ENCODE results near the gene LLGL1. TPM values are rescaled to one million over a fixed set of nuclear protein-coding genes. Genes with fewer than 3 reads are reported as not detected.
A peak's percentile ranks its signal among the peaks of the same experiment; 100 is the strongest.

LLGL1 gene
- total and polyA plus RNA-seq, 8 donors: 3.4 to 8.4 (median 5.0) TPM

- TF ChIP-seq CTCF (IDR thresholded peaks at IDR 0.05): no peak
- FAIRE-seq (no peak), DNase-seq (no peak), ATAC-seq (no peak)
- H3K27ac ChIP-seq: peak overlapping the region in 2 of 4 donors; percentile 94 to 98
- H3K36me3 ChIP-seq: no peaks in the 10 kb centered on the region
- 7 to 22% methylated on average over 1 of the region's 1 CpG for WGBS, 2 donors
- intact Hi-C loops (cut with DNase I): no loop called here
- H3K4me3 ChIP-seq: peak overlapping the region in 3 of 4 donors; percentile 84 to 93 (median 92)
- H3K9me3 ChIP-seq: no peaks in the 10 kb centered on the region
- H3K27me3 ChIP-seq: no peaks in the 10 kb centered on the region
- peaks cover 31 to 64% (median 46%) of the 10 kb centered on the region in 3 donors for H3K4me1 ChIP-seq
Measured at GRCh38 chr17:18186627-18186982, 38.8 kb upstream of the LLGL1 start.

DNA sequence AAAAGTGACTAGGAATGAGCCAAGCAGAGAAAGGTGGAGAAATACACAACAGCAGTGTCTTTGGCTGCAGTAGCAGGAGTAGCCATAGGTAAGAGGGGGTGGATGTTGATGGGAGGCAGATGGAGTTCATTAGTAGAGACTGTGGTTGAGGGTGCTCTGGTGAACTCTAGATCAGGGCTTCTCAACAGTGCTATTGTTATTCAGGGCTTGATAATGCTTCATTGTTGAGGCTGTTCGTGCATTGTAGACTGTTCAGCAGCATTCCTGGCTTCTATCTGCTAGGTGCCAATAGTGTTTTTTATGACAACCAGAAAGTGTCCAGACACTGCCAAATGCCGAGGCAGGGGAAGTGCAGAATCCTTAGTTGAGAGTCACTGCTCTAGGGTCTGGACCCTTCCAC, 38.2 kb upstream of the LLGL1 start:
- ATAC-seq (no peak), FAIRE-seq (no peak), DNase-seq (no peak)
- intact Hi-C loops (cut with DNase I): no loop called here
- H3K36me3 ChIP-seq: no peaks in the 10 kb centered on the region
- H3K27me3 ChIP-seq: no peaks in the 10 kb centered on the region
- H3K4me1 ChIP-seq: peaks cover 36 to 62% (median 47%) of the 10 kb centered on the region in 3 donors
- H3K4me3 ChIP-seq: peak overlapping the region in 3 of 4 donors; percentile 84 to 93 (median 92)
- WGBS, 2 donors: 0 to 3% methylated on average over 2 of the region's 2 CpGs
- no peak for TF ChIP-seq CTCF (IDR thresholded peaks at IDR 0.05)
- H3K9me3 ChIP-seq: no peaks in the 10 kb centered on the region
- peak overlapping the region in 2 of 4 donors; percentile 94 to 98 for H3K27ac ChIP-seq

- intact Hi-C loops (cut with DNase I): no loop called here
- H3K36me3 ChIP-seq: no peaks in the 10 kb centered on the region
- 12 to 22% methylated on average over 9 of the region's 9 CpGs for WGBS, 2 donors
- peak overlapping the region in 3 of 4 donors; percentile 84 to 93 (median 92) for H3K4me3 ChIP-seq
- no peak for DNase-seq
- H3K27me3 ChIP-seq: no peaks in the 10 kb centered on the region
- no peak for FAIRE-seq
- peaks cover 36 to 60% (median 45%) of the 10 kb centered on the region in 3 donors for H3K4me1 ChIP-seq
- TF ChIP-seq CTCF (IDR thresholded peaks at IDR 0.05): no peak
- no peak for ATAC-seq
- H3K9me3 ChIP-seq: no peaks in the 10 kb centered on the region
- peak overlapping the region in 2 of 4 donors; percentile 16 to 94 for H3K27ac ChIP-seq
Measured at GRCh38 chr17:18187821-18188761, 37.3 kb upstream of the LLGL1 start.

DNA sequence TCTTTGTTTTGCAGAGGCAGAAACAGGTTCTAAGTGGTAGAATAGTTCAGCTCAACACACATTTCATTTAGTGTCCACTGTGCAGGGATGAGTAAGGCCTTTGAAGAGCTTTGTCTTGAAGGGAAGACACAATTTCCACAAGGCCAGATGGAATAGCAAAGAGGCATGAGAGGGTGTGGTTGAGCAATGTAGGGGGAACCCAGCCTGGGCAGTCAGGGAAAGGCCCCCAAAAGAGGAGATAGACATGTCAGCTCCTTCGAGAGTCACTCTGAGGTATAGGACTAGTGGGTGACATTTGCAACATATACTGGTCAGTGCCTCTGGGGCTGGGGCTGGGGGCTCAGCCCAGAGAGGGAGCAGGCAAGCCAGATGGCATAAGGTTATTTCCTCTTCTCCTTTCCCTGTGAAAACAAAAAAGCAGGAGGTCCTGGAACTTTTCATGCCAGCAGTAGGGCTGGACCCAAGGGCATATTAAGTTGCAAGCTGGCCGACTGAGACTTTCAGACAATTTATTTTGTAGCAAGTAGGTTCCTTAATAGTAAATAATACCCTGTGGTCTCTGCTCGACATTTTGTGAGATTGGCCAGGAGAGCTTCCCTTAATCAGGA, 34.7 kb upstream of the LLGL1 start:
- H3K4me3 ChIP-seq: no peak overlapping the region
- H3K9me3 ChIP-seq: no peaks in the 10 kb centered on the region
- TF ChIP-seq CTCF (IDR thresholded peaks at IDR 0.05): no peak
- H3K4me1 ChIP-seq: peaks cover 36 to 60% (median 45%) of the 10 kb centered on the region in 3 donors
- H3K27me3 ChIP-seq: no peaks in the 10 kb centered on the region
- intact Hi-C loops (cut with DNase I): no loop called here
- FAIRE-seq (no peak), ATAC-seq (no peak), DNase-seq (no peak)
- 34 to 35% methylated on average over 3 of the region's 3 CpGs for WGBS, 2 donors
- peak overlapping the region; percentile 23 to 70 (median 44) for H3K27ac ChIP-seq
- peaks cover 0 to 8% (median 1%) of the 10 kb centered on the region in 3 donors for H3K36me3 ChIP-seq

Measured in pancreas (tissue), 10 donors.